ENCODE results near the gene BSN. TPM values are rescaled to one million over a fixed set of nuclear protein-coding genes. Genes with fewer than 3 reads are reported as not detected.

BSN gene
- total RNA-seq, 2 donors from 2014 or later = 0.39 to 0.59 TPM

- Mint-ChIP-seq H3K9me3 (no peaks in the 10 kb centered on the region), H3K27me3 (peaks cover 5 to 10% of the 10 kb centered on the region in 2 donors), H3K4me1 (ENCODE audit: low read depth in 2 of 2) (no peaks in the 10 kb centered on the region), H3K4me3 (no peak overlapping the region), H3K36me3 (no peaks in the 10 kb centered on the region), H3K27ac (no peak overlapping the region)
- peak in 1 of 2 donors; percentile 39 for ATAC-seq
- no peak for DNase-seq (ENCODE audit: low spot score)
Measured at GRCh38 chr3:49636883-49637609, 82.8 kb downstream of the BSN start.

GRCh38 chr3:49638445-49638844, 84.2 kb downstream of the BSN start:
- ATAC-seq (no peak), DNase-seq (ENCODE audit: low spot score) (no peak)
- Mint-ChIP-seq H3K9me3 (no peaks in the 10 kb centered on the region), H3K27ac (no peak overlapping the region), H3K27me3 (peaks cover 5 to 6% of the 10 kb centered on the region in 2 donors), H3K36me3 (no peaks in the 10 kb centered on the region), H3K4me1 (ENCODE audit: low read depth in 2 of 2) (no peaks in the 10 kb centered on the region), H3K4me3 (no peak overlapping the region)

GRCh38 chr3:49639551-49639950, 85.3 kb downstream of the BSN start:
- Mint-ChIP-seq H3K27ac (no peak overlapping the region), H3K36me3 (no peaks in the 10 kb centered on the region), H3K27me3 (peaks cover 0 to 2% of the 10 kb centered on the region in 2 donors), H3K4me3 (no peak overlapping the region), H3K9me3 (no peaks in the 10 kb centered on the region), H3K4me1 (ENCODE audit: low read depth in 2 of 2) (no peaks in the 10 kb centered on the region)
- DNase-seq (ENCODE audit: low spot score) (no peak), ATAC-seq (no peak)

- Mint-ChIP-seq H3K9me3 (no peaks in the 10 kb centered on the region), H3K4me3 (no peak overlapping the region), H3K27me3 (peaks cover 0 to 2% of the 10 kb centered on the region in 2 donors), H3K27ac (no peak overlapping the region), H3K4me1 (ENCODE audit: low read depth in 2 of 2) (no peaks in the 10 kb centered on the region), H3K36me3 (no peaks in the 10 kb centered on the region)
- DNase-seq (ENCODE audit: low spot score) (no peak), ATAC-seq (no peak)
Measured at GRCh38 chr3:49641292-49641691, 87.0 kb downstream of the BSN start.

- ATAC-seq (peak in 1 of 2 donors; percentile 19), DNase-seq (ENCODE audit: low spot score) (no peak)
- no peaks in the 10 kb centered on the region for H3K9me3 Mint-ChIP-seq
- no peaks in the 10 kb centered on the region for H3K4me1 Mint-ChIP-seq (ENCODE audit: low read depth in 2 of 2)
- H3K27ac Mint-ChIP-seq = no peak overlapping the region
- no peaks in the 10 kb centered on the region for H3K36me3 Mint-ChIP-seq
- no peak overlapping the region for H3K4me3 Mint-ChIP-seq
- H3K27me3 Mint-ChIP-seq = no peaks in the 10 kb centered on the region
Measured at GRCh38 chr3:49641921-49642707, 87.8 kb downstream of the BSN start.

GRCh38 chr3:49642708-49643145, 88.5 kb downstream of the BSN start:
- Mint-ChIP-seq H3K36me3 (no peaks in the 10 kb centered on the region), H3K4me3 (no peak overlapping the region), H3K27me3 (no peaks in the 10 kb centered on the region), H3K9me3 (no peaks in the 10 kb centered on the region), H3K4me1 (ENCODE audit: low read depth in 2 of 2) (no peaks in the 10 kb centered on the region), H3K27ac (no peak overlapping the region)
- ATAC-seq (no peak), DNase-seq (ENCODE audit: low spot score) (no peak)

GRCh38 chr3:49644684-49645083, 90.4 kb downstream of the BSN start:
- H3K4me1 Mint-ChIP-seq (ENCODE audit: low read depth in 2 of 2) = no peaks in the 10 kb centered on the region
- H3K27ac Mint-ChIP-seq = no peak overlapping the region
- H3K9me3 Mint-ChIP-seq = no peaks in the 10 kb centered on the region
- no peaks in the 10 kb centered on the region for H3K36me3 Mint-ChIP-seq
- DNase-seq (ENCODE audit: low spot score) = no peak
- ATAC-seq = no peak
- H3K27me3 Mint-ChIP-seq = no peaks in the 10 kb centered on the region
- no peak overlapping the region for H3K4me3 Mint-ChIP-seq

GRCh38 chr3:49646236-49646635, 92.0 kb downstream of the BSN start:
- no peaks in the 10 kb centered on the region for H3K27me3 Mint-ChIP-seq
- H3K4me3 Mint-ChIP-seq = no peak overlapping the region
- no peak overlapping the region for H3K27ac Mint-ChIP-seq
- no peak for ATAC-seq
- no peaks in the 10 kb centered on the region for H3K4me1 Mint-ChIP-seq (ENCODE audit: low read depth in 2 of 2)
- peak; percentile 20 for DNase-seq (ENCODE audit: low spot score)
- no peaks in the 10 kb centered on the region for H3K9me3 Mint-ChIP-seq
- H3K36me3 Mint-ChIP-seq = no peaks in the 10 kb centered on the region

DNA sequence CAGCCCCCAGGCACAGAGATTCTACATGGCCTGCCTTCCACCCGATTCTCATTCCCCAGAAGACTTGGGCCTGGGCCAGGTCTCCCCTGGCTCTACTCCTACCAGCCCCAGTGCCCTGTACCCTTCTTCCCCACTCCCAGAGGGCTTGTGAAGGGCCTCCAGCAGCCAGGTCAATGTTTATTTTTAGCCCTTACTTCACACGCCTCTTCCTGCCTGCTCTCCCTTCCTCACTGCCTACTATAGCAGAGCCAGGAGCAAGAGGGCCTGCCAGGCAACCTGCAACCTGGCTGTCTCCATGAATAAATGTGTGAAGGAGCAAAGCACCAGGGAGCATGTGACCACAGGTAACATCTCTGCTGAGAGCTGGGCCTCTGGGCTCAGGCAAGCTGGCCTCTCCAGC, 93.5 kb downstream of the BSN start:
- H3K9me3 Mint-ChIP-seq = no peaks in the 10 kb centered on the region
- no peaks in the 10 kb centered on the region for H3K36me3 Mint-ChIP-seq
- no peak overlapping the region for H3K4me3 Mint-ChIP-seq
- no peaks in the 10 kb centered on the region for H3K4me1 Mint-ChIP-seq (ENCODE audit: low read depth in 2 of 2)
- H3K27ac Mint-ChIP-seq = no peak overlapping the region
- no peak for ATAC-seq
- H3K27me3 Mint-ChIP-seq = no peaks in the 10 kb centered on the region
- DNase-seq (ENCODE audit: low spot score) = no peak

DNA sequence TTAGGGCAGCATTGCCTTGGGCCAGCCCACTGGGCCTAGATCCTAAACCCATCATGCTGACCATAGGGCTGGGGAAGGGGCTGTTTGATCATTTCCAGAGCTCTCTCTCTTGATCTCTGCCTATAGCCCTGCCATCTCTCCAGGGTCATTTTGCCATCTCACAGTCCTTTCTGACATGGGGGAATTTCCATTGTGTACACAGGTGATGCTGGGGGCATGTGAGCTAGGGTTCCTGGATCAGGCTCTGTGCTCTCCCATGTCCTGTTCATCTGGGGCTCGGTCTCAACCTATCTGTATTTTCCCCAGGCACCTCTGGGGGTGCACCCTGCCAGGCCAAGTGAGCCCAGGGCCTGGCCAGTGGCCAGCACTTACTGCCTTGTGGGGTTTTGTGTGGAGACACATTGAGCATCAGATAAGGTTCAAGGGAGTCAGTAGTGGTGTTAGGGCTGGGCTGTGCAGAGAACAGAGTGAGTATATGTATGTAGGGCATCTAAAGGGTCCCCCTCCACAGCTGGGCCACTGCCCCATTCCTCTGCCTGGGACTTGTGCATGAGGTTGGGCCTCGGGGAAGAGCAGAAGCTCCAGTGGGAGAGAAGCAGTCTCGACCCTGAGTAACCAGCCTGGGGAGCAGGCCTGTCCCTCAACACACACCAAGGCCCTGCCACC, 94.2 kb downstream of the BSN start:
- Mint-ChIP-seq H3K27ac (no peak overlapping the region), H3K36me3 (no peaks in the 10 kb centered on the region), H3K9me3 (no peaks in the 10 kb centered on the region), H3K4me1 (ENCODE audit: low read depth in 2 of 2) (no peaks in the 10 kb centered on the region), H3K27me3 (no peaks in the 10 kb centered on the region), H3K4me3 (no peak overlapping the region)
- ATAC-seq = no peak
- no peak for DNase-seq (ENCODE audit: low spot score)

DNA sequence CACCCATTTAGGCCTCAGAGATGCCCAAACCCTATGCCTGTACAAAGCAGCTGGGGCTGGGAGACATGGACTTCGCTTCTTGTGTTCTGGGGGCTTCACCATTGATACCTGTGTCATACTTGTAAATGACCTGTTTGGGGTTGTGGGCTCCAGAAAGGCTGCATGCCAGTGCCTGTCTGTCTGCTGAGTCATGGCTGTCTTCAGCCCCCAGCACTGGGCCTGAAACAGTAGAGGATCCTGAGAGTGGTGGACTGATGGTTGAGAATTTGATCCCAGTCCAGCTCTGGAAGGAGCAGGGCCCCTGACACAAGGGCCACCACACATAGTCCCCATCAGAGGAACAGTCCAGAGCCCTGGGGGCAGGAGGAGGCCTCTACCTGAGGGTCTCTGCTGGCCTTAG, 95.3 kb downstream of the BSN start:
- ATAC-seq (no peak), DNase-seq (ENCODE audit: low spot score) (no peak)
- Mint-ChIP-seq H3K4me3 (no peak overlapping the region), H3K27me3 (no peaks in the 10 kb centered on the region), H3K9me3 (no peaks in the 10 kb centered on the region), H3K4me1 (ENCODE audit: low read depth in 2 of 2) (no peaks in the 10 kb centered on the region), H3K36me3 (no peaks in the 10 kb centered on the region), H3K27ac (no peak overlapping the region)

DNA sequence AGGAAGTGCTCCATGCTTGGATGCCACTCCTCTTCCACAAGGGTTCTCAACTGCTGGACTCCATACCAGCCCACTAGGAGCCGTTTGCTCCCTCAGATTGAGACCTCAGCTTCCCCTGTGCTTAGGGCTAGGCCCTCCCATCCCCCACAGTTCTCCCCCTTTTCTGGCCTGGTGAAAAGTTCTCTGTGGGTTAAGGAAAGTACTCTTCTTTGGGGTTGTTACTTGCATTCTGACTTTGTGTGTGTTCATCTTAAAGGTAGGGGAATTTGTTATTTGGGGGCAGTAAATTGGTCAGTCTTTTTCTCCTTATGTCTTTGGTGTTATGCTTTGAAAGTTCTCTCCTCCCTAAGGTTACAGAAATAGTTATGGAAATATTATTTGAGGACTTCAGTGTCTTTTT, 95.9 kb downstream of the BSN start:
- H3K9me3 Mint-ChIP-seq = no peaks in the 10 kb centered on the region
- no peaks in the 10 kb centered on the region for H3K27me3 Mint-ChIP-seq
- H3K36me3 Mint-ChIP-seq = no peaks in the 10 kb centered on the region
- H3K4me3 Mint-ChIP-seq = no peak overlapping the region
- ATAC-seq (no peak), DNase-seq (ENCODE audit: low spot score) (no peak)
- no peak overlapping the region for H3K27ac Mint-ChIP-seq
- no peaks in the 10 kb centered on the region for H3K4me1 Mint-ChIP-seq (ENCODE audit: low read depth in 2 of 2)

- no peak overlapping the region for H3K4me3 Mint-ChIP-seq
- H3K4me1 Mint-ChIP-seq (ENCODE audit: low read depth in 2 of 2) = no peaks in the 10 kb centered on the region
- no peak overlapping the region for H3K27ac Mint-ChIP-seq
- no peaks in the 10 kb centered on the region for H3K9me3 Mint-ChIP-seq
- DNase-seq (ENCODE audit: low spot score) (no peak), ATAC-seq (no peak)
- H3K27me3 Mint-ChIP-seq = no peaks in the 10 kb centered on the region
- H3K36me3 Mint-ChIP-seq = no peaks in the 10 kb centered on the region
Measured at GRCh38 chr3:49650637-49651036, 96.4 kb downstream of the BSN start.
